ENCODE measurements around the gene GARIN3.
A peak's percentile ranks its signal among the peaks of the same experiment; 100 is the strongest.

Gene GARIN3

GRCh38 chr5:157142317-157143126 is 23.5 kb downstream of the GARIN3 start, which contains the start of gene MED7:
TSS of gene MED7 (minus strand) at chr5:157142865. CDS start at chr5:157139431, 3,434 bp downstream.
- DNase-seq, result peak; percentile 89

GRCh38 chr5:157137691-157138090 is 28.4 kb downstream of the GARIN3 start:
- DNase-seq, result no peak

- DNase-seq, result no peak
These were observed 33.8 kb downstream of the GARIN3 start for GRCh38 chr5:157132281-157132612.

GRCh38 chr5:157130925-157131324 is 35.1 kb downstream of the GARIN3 start:
- no peak for DNase-seq

GRCh38 chr5:157121709-157122108 is 44.4 kb downstream of the GARIN3 start:
- DNase-seq, result no peak

- DNase-seq, result no peak
These were observed 46.0 kb downstream of the GARIN3 start for GRCh38 chr5:157120102-157120501.

GRCh38 chr5:157116483-157116954 is 49.5 kb downstream of the GARIN3 start:
- DNase-seq, result no peak

- DNase-seq, result no peak
These were observed 50.6 kb downstream of the GARIN3 start for GRCh38 chr5:157115502-157115901.

- DNase-seq, result no peak
These were observed 51.1 kb downstream of the GARIN3 start for GRCh38 chr5:157115012-157115411.

GRCh38 chr5:157113002-157113401 is 53.1 kb downstream of the GARIN3 start:
- DNase-seq, result no peak
